ENCODE measurements around the gene NAA38.
"Not testable (repeated sequence)": the region's sequence is repeated elsewhere in the genome, so short reads cannot be mapped to it uniquely, and the experiment has no call there.

Gene NAA38

DNA sequence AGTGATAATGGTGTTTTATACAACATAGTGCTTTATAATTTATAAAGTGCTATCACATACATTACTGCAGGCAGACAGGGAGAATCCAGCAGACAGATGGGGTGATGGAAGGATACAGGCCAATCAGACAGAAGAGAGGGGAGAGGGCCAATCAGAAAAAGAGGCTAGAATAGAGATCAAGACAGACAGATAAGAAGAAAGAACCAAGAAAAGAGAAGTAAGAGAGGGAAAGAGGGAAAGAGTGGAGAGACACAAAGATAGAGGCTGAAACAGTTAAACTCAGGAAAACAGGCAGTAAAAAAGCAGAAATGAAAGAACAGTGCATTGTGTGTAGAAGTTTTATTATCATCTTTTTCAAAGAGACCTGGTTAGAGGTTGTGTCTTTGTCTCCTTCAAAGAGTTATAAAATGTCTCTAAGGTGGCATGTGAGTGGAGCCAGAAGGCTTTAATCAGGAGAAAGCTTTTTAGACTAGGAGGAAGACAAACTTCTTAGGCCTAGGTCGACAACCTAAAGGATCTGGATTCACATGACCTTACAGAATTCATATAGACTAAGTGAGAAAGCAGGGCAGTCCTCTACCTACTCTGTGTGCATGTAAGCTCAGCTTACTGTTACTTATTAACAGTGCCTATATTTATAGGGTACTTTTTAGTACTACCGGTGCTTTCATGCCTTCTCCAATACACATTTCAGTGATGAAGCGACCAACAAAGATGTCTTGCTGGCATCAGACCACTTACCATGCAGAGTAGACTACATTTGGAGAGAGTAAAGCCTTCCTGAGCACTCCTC is 22.9 kb upstream of the NAA38 start:
- TF ChIP-seq, protein P1, sequence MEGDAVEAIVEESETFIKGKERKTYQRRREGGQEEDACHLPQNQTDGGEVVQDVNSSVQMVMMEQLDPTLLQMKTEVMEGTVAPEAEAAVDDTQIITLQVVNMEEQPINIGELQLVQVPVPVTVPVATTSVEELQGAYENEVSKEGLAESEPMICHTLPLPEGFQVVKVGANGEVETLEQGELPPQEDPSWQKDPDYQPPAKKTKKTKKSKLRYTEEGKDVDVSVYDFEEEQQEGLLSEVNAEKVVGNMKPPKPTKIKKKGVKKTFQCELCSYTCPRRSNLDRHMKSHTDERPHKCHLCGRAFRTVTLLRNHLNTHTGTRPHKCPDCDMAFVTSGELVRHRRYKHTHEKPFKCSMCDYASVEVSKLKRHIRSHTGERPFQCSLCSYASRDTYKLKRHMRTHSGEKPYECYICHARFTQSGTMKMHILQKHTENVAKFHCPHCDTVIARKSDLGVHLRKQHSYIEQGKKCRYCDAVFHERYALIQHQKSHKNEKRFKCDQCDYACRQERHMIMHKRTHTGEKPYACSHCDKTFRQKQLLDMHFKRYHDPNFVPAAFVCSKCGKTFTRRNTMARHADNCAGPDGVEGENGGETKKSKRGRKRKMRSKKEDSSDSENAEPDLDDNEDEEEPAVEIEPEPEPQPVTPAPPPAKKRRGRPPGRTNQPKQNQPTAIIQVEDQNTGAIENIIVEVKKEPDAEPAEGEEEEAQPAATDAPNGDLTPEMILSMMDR (IDR thresholded peaks at IDR 0.05; ENCODE audit: low read depth, low read length, missing control alignments) = no peak
- no peak overlapping the region for H3K4me3 ChIP-seq (ENCODE audit: low read depth, low read length)
- DNase-seq (ENCODE audit: low read depth) = no peak

DNA sequence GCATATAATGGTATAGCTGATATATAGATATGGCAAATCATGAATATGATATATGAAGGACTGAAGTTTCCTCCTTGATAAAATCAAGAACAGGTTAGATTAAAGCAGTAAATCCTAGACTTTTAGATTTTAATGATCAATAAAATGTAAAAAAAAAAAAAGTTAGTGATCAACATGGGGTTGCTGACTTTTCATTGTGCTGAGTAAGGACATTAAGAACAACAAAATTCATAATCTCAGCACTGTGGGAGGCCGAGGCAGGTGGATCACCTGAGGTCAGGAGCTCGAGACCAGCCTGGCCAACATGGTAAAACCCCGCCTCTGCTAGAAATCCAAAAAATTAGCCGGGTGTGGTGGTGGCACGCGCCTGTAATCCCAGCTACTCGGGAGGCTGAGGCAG is 20.9 kb upstream of the NAA38 start:
- H3K4me3 ChIP-seq (ENCODE audit: low read depth, low read length) = no peak overlapping the region
- TF ChIP-seq, protein P1 (IDR thresholded peaks at IDR 0.05; ENCODE audit: low read depth, low read length, missing control alignments) = no peak
- no peak for DNase-seq (ENCODE audit: low read depth)

- H3K4me3 ChIP-seq (ENCODE audit: low read depth, low read length) = no peak overlapping the region
- DNase-seq (ENCODE audit: low read depth) = no peak
- TF ChIP-seq, protein P1 (IDR thresholded peaks at IDR 0.05; ENCODE audit: low read depth, low read length, missing control alignments) = no peak
These were observed 18.5 kb upstream of the NAA38 start for GRCh38 chr17:7875804-7876370.

DNA sequence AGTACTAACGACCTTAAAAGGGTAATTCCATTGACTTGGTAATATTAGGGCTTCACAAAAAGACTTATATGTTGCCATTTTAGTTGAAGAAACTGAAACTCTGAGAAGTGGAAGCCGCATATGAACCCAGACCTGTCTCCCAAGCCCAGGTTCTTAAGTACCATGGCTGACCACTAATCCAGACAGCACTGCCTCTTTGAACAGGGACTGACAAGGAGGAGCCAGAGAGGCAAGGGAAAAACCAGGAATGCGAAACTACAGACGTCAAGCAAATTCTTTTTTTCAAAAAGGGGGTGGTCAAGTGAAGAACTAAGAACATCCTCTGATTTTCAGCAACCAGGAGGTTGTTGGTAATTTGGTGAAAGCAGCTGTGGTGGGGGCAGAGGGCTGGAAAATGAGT is 15.7 kb upstream of the NAA38 start:
- H3K4me3 ChIP-seq (ENCODE audit: low read depth, low read length) = no peak overlapping the region
- TF ChIP-seq, protein P1 (IDR thresholded peaks at IDR 0.05; ENCODE audit: low read depth, low read length, missing control alignments) = no peak
- DNase-seq (ENCODE audit: low read depth) = no peak

- H3K4me3 ChIP-seq (ENCODE audit: low read depth, low read length) = no peak overlapping the region
- TF ChIP-seq, protein P1 (IDR thresholded peaks at IDR 0.05; ENCODE audit: low read depth, low read length, missing control alignments) = no peak
- no peak for DNase-seq (ENCODE audit: low read depth)
These were observed 10.5 kb upstream of the NAA38 start for GRCh38 chr17:7867881-7868329.

DNA sequence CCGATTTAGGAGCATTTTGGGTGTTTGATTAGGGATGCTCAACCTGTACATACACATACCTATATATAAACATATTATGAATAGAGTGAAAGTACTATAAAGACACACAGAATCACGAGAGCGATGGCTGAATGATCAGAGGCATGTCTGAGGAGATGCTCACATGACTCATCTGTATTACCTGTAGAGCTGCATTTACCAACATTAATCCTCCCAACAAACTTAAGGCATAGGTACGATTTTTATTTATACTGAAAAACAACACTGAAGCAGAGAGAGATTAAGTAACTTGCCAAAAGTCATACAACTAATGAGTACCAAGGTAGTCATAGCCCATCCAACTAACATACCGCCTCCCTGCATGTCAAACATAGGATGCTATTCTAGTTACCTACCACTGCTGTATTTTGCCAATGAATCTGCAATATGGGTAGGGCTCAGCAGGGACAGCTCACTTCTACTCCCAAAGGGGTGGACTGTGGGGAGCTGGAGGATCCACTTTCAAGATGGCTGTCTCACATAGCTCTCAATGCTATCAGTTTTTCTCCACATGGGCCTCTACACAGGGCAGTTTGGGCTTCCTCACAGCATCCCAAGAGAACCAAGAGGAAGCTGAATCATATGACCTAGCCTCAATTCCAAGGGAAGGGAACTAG is 7.8 kb upstream of the NAA38 start:
- no peak overlapping the region for H3K4me3 ChIP-seq (ENCODE audit: low read depth, low read length)
- no peak for DNase-seq (ENCODE audit: low read depth)
- TF ChIP-seq, protein P1 (IDR thresholded peaks at IDR 0.05; ENCODE audit: low read depth, low read length, missing control alignments) = no peak

DNA sequence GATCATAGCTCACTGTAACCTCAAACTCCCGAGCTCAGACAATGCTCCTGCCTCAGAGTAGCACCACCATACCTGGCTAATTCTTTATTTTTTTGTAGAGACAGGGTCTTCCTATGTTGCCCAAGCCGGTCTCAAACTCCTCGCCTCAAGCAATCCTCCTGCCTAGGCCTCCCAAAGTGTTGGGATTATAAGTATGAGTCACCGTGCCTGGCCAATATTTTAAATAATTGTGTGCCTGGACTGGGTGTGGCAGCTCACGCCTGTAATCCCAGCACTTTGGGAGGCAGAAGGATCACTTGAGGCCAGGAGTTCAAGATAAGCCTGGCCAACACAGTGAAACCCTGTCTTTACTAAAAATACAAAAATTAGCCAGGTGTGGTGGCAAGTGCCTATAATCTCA is 7.0 kb upstream of the NAA38 start:
- not testable (repeated sequence) for H3K4me3 ChIP-seq (ENCODE audit: low read depth, low read length); DNase-seq (ENCODE audit: low read depth)
